NCI-H1105 treated with DMSO at 0.1 percent for 48 hours (cell line): ENCODE measurements around the gene CLTA.
"Not testable (repeated sequence)": the region's sequence is repeated elsewhere in the genome, so short reads cannot be mapped to it uniquely, and the experiment has no call there.

Source experiments
- DNase-seq: peaks from one replicate; lab custom pipeline; 2025; lab: John Stamatoyannopoulos, UW

CLTA gene

GRCh38 chr9:36239205-36239604, 48.5 kb downstream of the CLTA start:
- not testable (repeated sequence) for DNase-seq

- DNase-seq: not testable (repeated sequence)
Measured at GRCh38 chr9:36239675-36240074, 49.0 kb downstream of the CLTA start.

- no peak for DNase-seq
Measured at GRCh38 chr9:36245906-36246305, 55.2 kb downstream of the CLTA start.

- no peak for DNase-seq
Measured at GRCh38 chr9:36247356-36247755, 56.6 kb downstream of the CLTA start.

GRCh38 chr9:36248061-36248460, 57.3 kb downstream of the CLTA start:
- peak; percentile 38 for DNase-seq

GRCh38 chr9:36249189-36249588, 58.5 kb downstream of the CLTA start:
- DNase-seq: no peak

GRCh38 chr9:36250079-36250478, 59.4 kb downstream of the CLTA start:
- DNase-seq: no peak

- DNase-seq: no peak
Measured at GRCh38 chr9:36251428-36251827, 60.7 kb downstream of the CLTA start.

GRCh38 chr9:36258208-36258995, 67.7 kb downstream of the CLTA start, which contains the start of gene GNE:
GNE (minus strand) TSS chr9:36258448; CDS start chr9:36249355, 9,093 bp downstream.
- no peak for DNase-seq

GRCh38 chr9:36258996-36259533, 68.3 kb downstream of the CLTA start:
- no peak for DNase-seq
